GM12874 (cell line): ENCODE data around the gene ANXA8.

Source experiments
- TF ChIP-seq, protein P1 (sequence below): IDR thresholded peaks from 2 replicates; pipeline ENCODE4 v1.5.1; 2011; ENCODE audit warnings: low read depth, mild to moderate bottlenecking, control low read depth, low read length, moderate library complexity; ENCODE audit not compliant: insufficient read depth

Gene ANXA8

DNA sequence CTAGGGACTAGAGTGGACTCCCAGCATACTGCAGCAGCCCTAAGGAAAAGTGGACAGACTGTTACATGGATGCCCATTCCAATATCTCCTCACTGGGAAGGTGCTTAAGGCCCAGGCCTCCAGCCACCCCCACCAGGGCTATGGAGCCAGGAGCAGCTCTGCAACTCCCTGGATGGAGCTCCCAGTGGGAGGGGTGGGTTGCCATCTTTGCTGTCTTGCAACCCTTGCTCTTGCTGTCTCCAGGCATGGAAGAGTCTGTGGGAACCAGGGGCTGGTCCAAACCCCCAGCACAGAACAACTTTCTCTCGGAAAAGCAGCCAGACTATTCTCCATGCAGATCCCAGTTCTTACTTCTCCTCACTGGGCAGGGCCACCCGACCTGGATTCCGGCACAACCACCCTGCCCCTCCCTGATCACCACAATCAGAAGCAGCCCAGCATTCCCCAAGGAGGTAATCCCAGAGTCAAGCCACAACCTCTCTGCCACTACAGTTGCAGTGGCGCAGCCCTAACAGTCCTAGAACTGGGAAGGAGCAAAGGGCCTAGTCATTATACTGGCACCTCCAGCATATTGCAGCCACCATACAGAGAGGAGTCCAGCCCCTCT lies 58.0 kb downstream of the ANXA8 start:
- TF ChIP-seq, protein P1, sequence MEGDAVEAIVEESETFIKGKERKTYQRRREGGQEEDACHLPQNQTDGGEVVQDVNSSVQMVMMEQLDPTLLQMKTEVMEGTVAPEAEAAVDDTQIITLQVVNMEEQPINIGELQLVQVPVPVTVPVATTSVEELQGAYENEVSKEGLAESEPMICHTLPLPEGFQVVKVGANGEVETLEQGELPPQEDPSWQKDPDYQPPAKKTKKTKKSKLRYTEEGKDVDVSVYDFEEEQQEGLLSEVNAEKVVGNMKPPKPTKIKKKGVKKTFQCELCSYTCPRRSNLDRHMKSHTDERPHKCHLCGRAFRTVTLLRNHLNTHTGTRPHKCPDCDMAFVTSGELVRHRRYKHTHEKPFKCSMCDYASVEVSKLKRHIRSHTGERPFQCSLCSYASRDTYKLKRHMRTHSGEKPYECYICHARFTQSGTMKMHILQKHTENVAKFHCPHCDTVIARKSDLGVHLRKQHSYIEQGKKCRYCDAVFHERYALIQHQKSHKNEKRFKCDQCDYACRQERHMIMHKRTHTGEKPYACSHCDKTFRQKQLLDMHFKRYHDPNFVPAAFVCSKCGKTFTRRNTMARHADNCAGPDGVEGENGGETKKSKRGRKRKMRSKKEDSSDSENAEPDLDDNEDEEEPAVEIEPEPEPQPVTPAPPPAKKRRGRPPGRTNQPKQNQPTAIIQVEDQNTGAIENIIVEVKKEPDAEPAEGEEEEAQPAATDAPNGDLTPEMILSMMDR, result no peak

DNA sequence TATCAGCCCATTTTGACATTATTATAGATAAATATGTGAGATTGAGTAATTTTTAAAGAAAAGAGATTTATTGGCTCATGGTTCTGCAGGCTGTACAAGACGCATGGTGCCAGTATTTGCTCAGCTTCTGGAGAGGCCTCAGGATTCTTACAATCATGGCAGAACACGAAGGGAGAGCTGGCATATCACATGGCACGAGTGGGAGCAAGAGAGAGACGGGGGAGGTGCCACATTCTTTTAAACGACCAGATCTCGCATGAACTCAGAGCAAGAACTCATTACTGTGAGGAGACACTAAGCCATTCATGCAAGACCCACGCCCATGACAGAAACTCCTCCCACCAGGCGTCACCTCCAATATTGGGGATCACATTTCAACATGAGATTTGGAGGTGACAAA lies 59.7 kb downstream of the ANXA8 start:
- TF ChIP-seq, protein P1, result no peak

DNA sequence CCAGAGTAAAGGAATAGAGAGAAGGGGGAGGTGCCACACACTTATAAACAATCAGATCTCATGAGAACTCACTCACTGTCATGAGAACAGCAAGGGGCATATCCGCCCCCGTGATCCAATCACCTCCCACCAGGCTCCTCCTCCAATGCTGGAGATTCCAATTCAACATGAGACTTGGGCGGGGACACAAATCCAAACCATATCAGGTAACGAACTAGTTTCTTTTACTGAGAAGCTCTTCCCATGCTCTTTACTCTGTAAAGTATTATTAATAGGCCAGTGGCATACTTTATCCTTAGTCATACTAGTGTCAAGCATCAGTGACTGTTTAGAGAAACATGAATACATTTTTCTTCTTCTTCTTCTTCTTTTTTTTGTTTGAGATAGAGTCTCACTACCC lies 60.4 kb downstream of the ANXA8 start:
- TF ChIP-seq, protein P1, result no peak

DNA sequence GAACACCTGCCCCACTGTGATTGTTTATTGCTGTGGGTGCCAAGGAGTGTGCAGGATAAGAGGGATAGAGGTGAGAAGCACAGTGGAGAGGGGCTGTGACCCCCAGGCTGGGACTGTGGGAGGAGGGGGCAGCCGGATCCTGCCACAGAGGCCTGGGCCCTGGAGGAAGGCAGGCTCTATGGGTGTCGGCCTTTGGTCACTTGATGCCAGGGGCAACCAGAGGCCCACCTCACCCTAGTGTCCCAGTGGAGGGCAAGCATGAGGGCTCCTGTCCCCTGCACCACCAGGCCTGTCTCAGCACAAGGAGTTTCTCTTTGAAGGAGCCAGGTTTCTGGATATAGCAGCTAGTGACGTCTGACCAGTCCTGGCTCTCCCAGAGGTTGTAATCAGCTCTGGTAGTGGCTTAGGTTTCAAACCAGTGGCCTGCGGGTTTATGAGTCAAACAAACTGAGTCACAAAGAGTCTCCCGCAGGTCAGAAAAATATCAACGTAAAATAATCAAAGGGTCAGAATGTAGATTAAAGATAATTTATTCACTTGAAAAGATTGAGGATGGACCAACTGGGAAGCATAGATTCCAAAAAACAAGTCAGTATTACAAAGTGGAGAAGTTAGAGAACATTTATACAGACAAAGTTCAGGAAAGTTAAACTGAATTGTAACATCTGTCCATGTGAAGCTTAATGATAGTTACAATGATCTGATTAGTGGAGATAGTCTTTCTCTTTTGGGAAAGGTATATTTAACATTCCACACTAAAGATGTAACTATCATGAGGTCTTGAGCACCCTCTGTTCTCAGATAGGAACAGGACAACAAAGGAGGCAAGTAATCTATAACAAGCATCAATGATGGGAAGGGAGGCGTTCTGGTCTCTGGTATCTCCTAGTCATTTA lies 62.6 kb downstream of the ANXA8 start:
- TF ChIP-seq, protein P1, result no peak

DNA sequence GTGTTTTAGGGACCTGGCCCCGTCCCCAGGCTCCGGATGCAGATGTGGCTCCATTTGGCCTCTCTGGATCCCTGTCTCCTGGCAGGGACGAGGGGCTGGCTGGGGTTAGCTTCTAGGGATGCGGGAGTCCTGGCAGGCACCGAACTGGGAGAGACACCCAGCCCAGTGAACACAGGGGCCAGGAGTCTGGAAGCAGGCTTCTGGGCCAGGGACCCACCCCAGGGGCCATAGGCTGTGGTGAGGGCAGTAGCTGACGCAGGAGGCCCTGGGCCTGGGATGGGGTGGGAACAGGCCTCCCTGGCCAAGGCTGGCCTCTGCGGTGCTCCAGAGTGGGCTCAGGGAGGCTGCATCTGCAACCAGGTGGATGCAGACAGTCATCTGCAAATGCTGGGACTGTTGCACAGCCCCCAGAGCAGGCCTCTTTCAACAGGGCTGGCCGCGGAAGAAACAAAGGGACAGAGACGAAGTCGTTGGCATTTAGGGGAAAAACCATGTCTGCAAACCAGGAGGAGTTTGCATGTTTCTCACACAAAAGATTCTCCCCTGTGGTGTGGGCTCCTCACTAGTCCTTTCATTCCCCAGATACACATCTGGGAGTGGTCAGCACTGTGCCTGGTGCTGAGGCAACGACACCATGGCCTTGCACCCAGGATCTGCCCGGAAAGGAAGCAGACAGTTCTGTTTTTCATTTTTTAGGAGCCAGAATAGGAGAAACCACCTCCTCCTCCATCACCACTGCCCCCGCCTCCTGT lies 63.4 kb downstream of the ANXA8 start:
- TF ChIP-seq, protein P1, result no peak

DNA sequence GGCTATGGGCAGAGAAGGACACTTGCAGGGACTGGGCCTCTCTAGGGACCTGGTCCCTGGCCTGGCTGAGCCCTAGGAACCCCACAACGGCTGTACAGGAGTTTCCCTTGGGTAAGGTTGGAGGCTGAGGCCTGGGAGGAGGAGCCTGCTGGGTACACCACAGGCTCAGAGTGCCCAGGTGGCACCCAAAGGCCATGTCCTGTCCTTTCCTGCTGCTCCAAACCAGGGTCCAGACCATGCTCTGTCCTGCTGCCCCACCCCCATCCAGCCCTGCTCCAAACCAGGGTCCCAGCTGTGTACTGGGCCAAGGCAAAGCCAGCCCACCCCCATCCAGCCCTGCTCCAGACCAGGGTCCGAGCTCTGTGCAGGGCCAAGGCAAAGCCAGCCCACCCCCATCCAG lies 64.5 kb downstream of the ANXA8 start:
- TF ChIP-seq, protein P1, result no peak

DNA sequence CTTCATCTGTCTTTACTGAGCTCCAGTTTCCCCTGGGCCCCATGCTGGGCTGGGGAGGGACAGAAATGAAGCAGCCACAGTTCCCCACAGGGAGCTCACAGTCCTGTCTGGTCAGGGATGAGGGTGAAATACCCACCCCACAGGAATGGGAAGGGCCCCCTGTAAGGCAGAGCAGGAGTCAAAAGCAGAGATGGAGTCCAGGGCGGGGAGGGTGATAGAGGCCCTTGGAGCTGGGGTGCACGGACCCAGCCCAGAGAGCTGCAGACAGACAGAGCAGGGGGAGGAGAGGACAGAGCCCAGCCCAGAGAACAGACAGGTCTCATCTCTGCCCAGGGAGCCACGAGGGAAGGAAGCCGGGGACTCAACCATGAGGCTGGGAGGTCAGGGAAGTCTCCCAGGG lies 64.9 kb downstream of the ANXA8 start:
- TF ChIP-seq, protein P1, result no peak
